ENCODE results near the gene CDKN1A. TPM values are rescaled to one million over a fixed set of nuclear protein-coding genes. Genes with fewer than 3 reads are reported as not detected.

Gene CDKN1A
- total RNA-seq, 4 donors from 2014 or later = 143 to 200 (median 181) TPM

GRCh38 chr6:36715469-36715868 is 37.0 kb downstream of the CDKN1A start:
- peak in 1 of 2 donors; percentile 70 for DNase-seq (ENCODE audit: low spot score in 2 of 2)
- H3K4me3 ChIP-seq (ENCODE audit: low read depth, poor library complexity, severe bottlenecking) = no peak overlapping the region
- TF ChIP-seq POLR2A (IDR thresholded peaks at IDR 0.05) (no peak), CTCF (IDR thresholded peaks at IDR 0.05) (no peak)
- WGBS, 2 donors = 90 to 94% methylated on average over 7 of the region's 7 CpGs
- intact Hi-C loops (cut with DNase I; ENCODE audit: low total_unique reads) = no loop called here

- peak; percentile 56 to 86 for DNase-seq (ENCODE audit: low spot score in 2 of 2)
- 60 to 65% methylated on average over 8 of the region's 8 CpGs for WGBS, 2 donors
- TF ChIP-seq POLR2A (IDR thresholded peaks at IDR 0.05) (no peak), CTCF (IDR thresholded peaks at IDR 0.05) (no peak)
- intact Hi-C loops (cut with DNase I; ENCODE audit: low total_unique reads) = no loop called here
- H3K4me3 ChIP-seq (ENCODE audit: low read depth, poor library complexity, severe bottlenecking) = no peak overlapping the region
These were observed 38.1 kb downstream of the CDKN1A start for GRCh38 chr6:36716476-36717093.

- peak in 1 of 2 donors; percentile 83 for DNase-seq (ENCODE audit: low spot score in 2 of 2)
- TF ChIP-seq POLR2A (IDR thresholded peaks at IDR 0.05) (no peak), CTCF (IDR thresholded peaks at IDR 0.05) (no peak)
- no peak overlapping the region for H3K4me3 ChIP-seq (ENCODE audit: low read depth, poor library complexity, severe bottlenecking)
- WGBS, 2 donors = 58 to 65% methylated on average over 13 of the region's 13 CpGs
- intact Hi-C loops (cut with DNase I; ENCODE audit: low total_unique reads) = no loop called here
These were observed 38.8 kb downstream of the CDKN1A start for GRCh38 chr6:36717231-36717825.

DNA sequence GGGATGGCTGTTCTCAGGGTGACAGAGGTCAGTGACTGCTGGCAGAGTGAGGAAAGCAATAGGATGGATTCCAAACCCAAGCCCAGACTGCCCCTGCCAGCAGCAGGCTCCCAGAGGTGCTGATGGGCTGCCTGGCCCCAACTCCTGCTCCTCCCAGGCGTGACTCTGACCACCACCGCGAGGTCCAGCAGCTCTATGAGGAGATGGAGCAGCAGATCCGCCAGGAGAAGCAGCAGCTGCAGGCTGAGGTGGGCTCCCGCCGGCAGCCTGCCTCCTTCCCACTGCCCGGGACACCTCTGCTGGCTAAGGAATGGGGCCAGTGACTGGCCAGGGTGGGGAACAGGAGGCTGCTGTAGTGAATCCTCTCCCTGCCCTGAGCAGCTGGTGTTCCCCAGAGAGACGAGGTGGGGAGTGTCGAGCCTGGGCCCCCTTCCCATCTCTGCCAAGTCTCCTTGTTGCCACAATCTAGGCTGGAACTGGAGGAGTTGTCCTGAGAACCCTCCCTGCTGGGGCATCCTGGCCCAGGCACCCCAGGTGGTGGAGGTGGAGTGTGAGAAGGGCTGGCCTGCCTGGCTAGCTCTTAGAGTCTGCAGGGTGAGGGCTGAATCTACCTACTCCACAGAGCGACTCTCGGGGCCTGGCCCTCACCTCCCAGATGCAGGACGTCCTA is 39.5 kb downstream of the CDKN1A start:
- H3K4me3 ChIP-seq (ENCODE audit: low read depth, poor library complexity, severe bottlenecking) = no peak overlapping the region
- WGBS, 2 donors = 78 to 84% methylated on average over 12 of the region's 12 CpGs
- DNase-seq (ENCODE audit: low spot score in 2 of 2) = peak in 1 of 2 donors; percentile 84
- intact Hi-C loops (cut with DNase I; ENCODE audit: low total_unique reads) = no loop called here
- no peak for TF ChIP-seq POLR2A (IDR thresholded peaks at IDR 0.05)
- no peak for TF ChIP-seq CTCF (IDR thresholded peaks at IDR 0.05)

- TF ChIP-seq CTCF (IDR thresholded peaks at IDR 0.05) (no peak), POLR2A (IDR thresholded peaks at IDR 0.05) (no peak)
- H3K4me3 ChIP-seq (ENCODE audit: low read depth, poor library complexity, severe bottlenecking) = no peak overlapping the region
- peak in 1 of 2 donors; percentile 45 for DNase-seq (ENCODE audit: low spot score in 2 of 2)
- WGBS, 2 donors = 68 to 73% methylated on average over 5 of the region's 5 CpGs
- intact Hi-C loops (cut with DNase I; ENCODE audit: low total_unique reads) = no loop called here
These were observed 40.0 kb downstream of the CDKN1A start for GRCh38 chr6:36718560-36718959.

Data from lower leg skin (tissue), 4 donors.